ENCODE data around the gene MGAT4A.

MGAT4A gene

GRCh38 chr2:98569197-98569793 is 161.6 kb downstream of the MGAT4A start:
- DNase-seq = peak; percentile 55 to 63
